ENCODE measurements around the gene OR5L2. TPM values are rescaled to one million over a fixed set of nuclear protein-coding genes. Genes with fewer than 3 reads are reported as not detected.

Gene OR5L2
- total RNA-seq (2021) (not detected in 2 replicates), Bru-seq, nascent RNA (not detected), BruChase-seq, experiment 1, labeled RNA remaining after a 2-hour chase (not detected), BruChase-seq, experiment 2, labeled RNA remaining after a 6-hour chase (not detected)
- long read RNA-seq = 0 reads

- no peaks in the 10 kb centered on the region for H3K4me1 ChIP-seq (replicated peaks; ENCODE audit: insufficient read depth)
- no peaks in the 10 kb centered on the region for H3K79me2 ChIP-seq (ENCODE audit: low read depth)
- H3K4me2 ChIP-seq = no peak within 1 kb of the TSS
- no peak for TF ChIP-seq CTCF (conservative IDR thresholded peaks at IDR 0.05)
- no peak for TF ChIP-seq EZH2 (IDR thresholded peaks at IDR 0.05; ENCODE audit: low read depth)
- intact Hi-C loops (cut with micrococcal nuclease; ENCODE audit: unreplicated experiment) = no loop called here
- no peaks in the 10 kb centered on the region for H3K9me3 ChIP-seq (ENCODE audit: insufficient read depth, low read depth)
- H3K9me2 ChIP-seq (ENCODE audit: insufficient read depth) = no peaks in the 10 kb centered on the region
- no peaks in the 10 kb centered on the region for H3K36me3 ChIP-seq (ENCODE audit: low read depth)
- DNase-seq = no peak
- no peaks in the 10 kb centered on the region for H4K20me1 ChIP-seq (ENCODE audit: insufficient read depth)
- no TSS peak for BruUV-seq (replicated peaks)
- no peaks in the 10 kb centered on the region for H3F3A ChIP-seq (ENCODE audit: insufficient read depth, low read depth)
- CTCF ChIA-PET = no interaction called here
- no peak within 1 kb of the TSS for H2AFZ ChIP-seq
- H3K4me3 ChIP-seq = no peak within 1 kb of the TSS
- POLR2A ChIA-PET (ENCODE audit: unreplicated experiment) = no interaction called here
- H3K27ac ChIP-seq = no peak within 1 kb of the TSS
- no peaks in the 10 kb centered on the region for H3K27me3 ChIP-seq (ENCODE audit: insufficient read depth, low read depth)
Measured at GRCh38 chr11:55826919-55827318, at the start of gene OR5L2. TSS of gene OR5L2 (plus strand) at chr11:55827219. CDS start at chr11:55827219, 0 bp downstream.

GRCh38 chr11:55791606-55792005, 35.4 kb upstream of the OR5L2 start:
- ChIA-PET CTCF (no interaction called here), POLR2A (ENCODE audit: unreplicated experiment) (no interaction called here)
- Histone ChIP-seq H4K20me1 (ENCODE audit: insufficient read depth) (no peaks in the 10 kb centered on the region), H2AFZ (no peak overlapping the region), H3K27ac (no peak overlapping the region), H3K36me3 (ENCODE audit: low read depth) (no peaks in the 10 kb centered on the region), H3K4me1 (replicated peaks; ENCODE audit: insufficient read depth) (no peaks in the 10 kb centered on the region), H3K9me2 (ENCODE audit: insufficient read depth) (no peaks in the 10 kb centered on the region), H3K27me3 (ENCODE audit: insufficient read depth, low read depth) (no peaks in the 10 kb centered on the region), H3K9me3 (ENCODE audit: insufficient read depth, low read depth) (no peaks in the 10 kb centered on the region), H3K79me2 (ENCODE audit: low read depth) (no peaks in the 10 kb centered on the region), H3K4me3 (no peak overlapping the region), H3F3A (ENCODE audit: insufficient read depth, low read depth) (no peaks in the 10 kb centered on the region), H3K4me2 (no peak overlapping the region)
- intact Hi-C loops (cut with micrococcal nuclease; ENCODE audit: unreplicated experiment) = no loop called here
- no TSS peak for BruUV-seq (replicated peaks)
- DNase-seq = no peak
- TF ChIP-seq EZH2 (IDR thresholded peaks at IDR 0.05; ENCODE audit: low read depth) (no peak), CTCF (conservative IDR thresholded peaks at IDR 0.05) (no peak)

DNA sequence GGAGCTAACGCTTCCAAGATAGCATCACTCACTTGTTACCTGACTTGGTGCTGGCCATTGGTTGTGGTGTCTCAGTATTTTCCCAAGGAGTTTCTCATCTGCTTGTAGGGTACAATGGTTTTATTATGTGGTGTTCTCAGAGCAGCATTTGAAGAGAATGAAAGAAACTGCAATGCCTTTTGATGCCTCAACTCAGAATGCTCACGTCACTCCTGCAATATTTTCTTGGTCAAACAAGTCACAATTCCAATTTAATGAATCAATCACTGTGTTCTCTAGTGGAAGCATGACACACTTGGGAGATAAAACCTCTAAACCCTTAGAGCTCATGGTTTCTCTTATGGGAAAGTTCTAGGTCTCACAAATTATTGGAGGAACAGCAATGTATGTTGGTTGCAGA, 33.7 kb upstream of the OR5L2 start:
- no peak overlapping the region for H3K4me3 ChIP-seq
- no peak overlapping the region for H3K27ac ChIP-seq
- no peak overlapping the region for H3K4me2 ChIP-seq
- no peak for TF ChIP-seq CTCF (conservative IDR thresholded peaks at IDR 0.05)
- TF ChIP-seq EZH2 (IDR thresholded peaks at IDR 0.05; ENCODE audit: low read depth) = no peak
- no peak overlapping the region for H2AFZ ChIP-seq
- H3K36me3 ChIP-seq (ENCODE audit: low read depth) = no peaks in the 10 kb centered on the region
- ChIA-PET CTCF (no interaction called here), POLR2A (ENCODE audit: unreplicated experiment) (no interaction called here)
- BruUV-seq (replicated peaks) = no TSS peak
- no peaks in the 10 kb centered on the region for H3K79me2 ChIP-seq (ENCODE audit: low read depth)
- intact Hi-C loops (cut with micrococcal nuclease; ENCODE audit: unreplicated experiment) = no loop called here
- H3F3A ChIP-seq (ENCODE audit: insufficient read depth, low read depth) = no peaks in the 10 kb centered on the region
- no peaks in the 10 kb centered on the region for H4K20me1 ChIP-seq (ENCODE audit: insufficient read depth)
- no peaks in the 10 kb centered on the region for H3K27me3 ChIP-seq (ENCODE audit: insufficient read depth, low read depth)
- H3K9me3 ChIP-seq (ENCODE audit: insufficient read depth, low read depth) = no peaks in the 10 kb centered on the region
- no peaks in the 10 kb centered on the region for H3K9me2 ChIP-seq (ENCODE audit: insufficient read depth)
- no peaks in the 10 kb centered on the region for H3K4me1 ChIP-seq (replicated peaks; ENCODE audit: insufficient read depth)
- no peak for DNase-seq
